AG10803 (cell line): Measurements from ENCODE around the gene GCSAM.

ENCODE experiments used
- DNase-seq: peaks from one replicate; pipeline ENCODE4 v3.0.0; 2010; ENCODE audit warnings: low read depth
- H3K4me3 ChIP-seq: 2 replicates; pipeline ENCODE4 v1.5.1; 2011; ENCODE audit warnings: mild to moderate bottlenecking, low read length, control low read depth
- TF ChIP-seq, protein P1 (sequence below): conservative IDR thresholded peaks from 2 replicates; pipeline ENCODE4 v1.5.1; 2011; ENCODE audit warnings: mild to moderate bottlenecking, low read length, control low read depth, inconsistent platforms

GCSAM gene

DNA sequence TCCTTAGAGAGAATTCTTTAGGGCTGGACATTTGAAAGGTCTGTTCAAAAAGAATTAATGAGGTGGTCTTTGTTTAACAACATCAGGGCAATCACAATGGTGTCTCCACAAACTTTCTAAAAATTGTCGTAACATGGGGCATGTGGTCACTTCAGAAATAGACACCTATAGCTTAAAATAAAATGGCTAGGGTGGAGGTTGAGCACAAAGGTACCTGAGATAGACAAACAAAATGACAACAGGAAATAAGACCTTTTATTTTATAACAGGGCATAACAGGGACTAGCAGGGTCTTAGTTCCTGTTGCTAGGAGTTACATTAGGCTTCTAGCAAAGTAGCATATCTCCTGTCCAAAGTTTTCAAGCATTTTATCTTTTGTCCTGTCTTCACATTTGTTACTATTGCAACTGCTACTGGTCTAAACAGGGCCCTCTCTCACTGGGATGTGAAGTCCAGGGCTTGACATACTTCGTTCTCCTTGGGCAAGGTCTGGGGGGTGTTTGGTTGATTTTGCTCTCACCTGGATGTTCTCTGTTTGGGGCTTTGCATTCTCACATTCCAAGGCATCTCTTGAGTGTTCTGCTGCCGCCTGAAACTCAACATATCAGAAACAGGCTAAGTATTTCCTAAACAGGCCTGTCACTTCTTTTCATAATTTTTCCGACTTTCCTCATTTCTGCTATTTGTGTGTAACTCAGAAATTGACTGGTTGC is 3.0 kb downstream of the GCSAM start:
- DNase-seq = no peak
- H3K4me3 ChIP-seq = no peak overlapping the region
- TF ChIP-seq, protein P1, sequence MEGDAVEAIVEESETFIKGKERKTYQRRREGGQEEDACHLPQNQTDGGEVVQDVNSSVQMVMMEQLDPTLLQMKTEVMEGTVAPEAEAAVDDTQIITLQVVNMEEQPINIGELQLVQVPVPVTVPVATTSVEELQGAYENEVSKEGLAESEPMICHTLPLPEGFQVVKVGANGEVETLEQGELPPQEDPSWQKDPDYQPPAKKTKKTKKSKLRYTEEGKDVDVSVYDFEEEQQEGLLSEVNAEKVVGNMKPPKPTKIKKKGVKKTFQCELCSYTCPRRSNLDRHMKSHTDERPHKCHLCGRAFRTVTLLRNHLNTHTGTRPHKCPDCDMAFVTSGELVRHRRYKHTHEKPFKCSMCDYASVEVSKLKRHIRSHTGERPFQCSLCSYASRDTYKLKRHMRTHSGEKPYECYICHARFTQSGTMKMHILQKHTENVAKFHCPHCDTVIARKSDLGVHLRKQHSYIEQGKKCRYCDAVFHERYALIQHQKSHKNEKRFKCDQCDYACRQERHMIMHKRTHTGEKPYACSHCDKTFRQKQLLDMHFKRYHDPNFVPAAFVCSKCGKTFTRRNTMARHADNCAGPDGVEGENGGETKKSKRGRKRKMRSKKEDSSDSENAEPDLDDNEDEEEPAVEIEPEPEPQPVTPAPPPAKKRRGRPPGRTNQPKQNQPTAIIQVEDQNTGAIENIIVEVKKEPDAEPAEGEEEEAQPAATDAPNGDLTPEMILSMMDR = no peak

DNA sequence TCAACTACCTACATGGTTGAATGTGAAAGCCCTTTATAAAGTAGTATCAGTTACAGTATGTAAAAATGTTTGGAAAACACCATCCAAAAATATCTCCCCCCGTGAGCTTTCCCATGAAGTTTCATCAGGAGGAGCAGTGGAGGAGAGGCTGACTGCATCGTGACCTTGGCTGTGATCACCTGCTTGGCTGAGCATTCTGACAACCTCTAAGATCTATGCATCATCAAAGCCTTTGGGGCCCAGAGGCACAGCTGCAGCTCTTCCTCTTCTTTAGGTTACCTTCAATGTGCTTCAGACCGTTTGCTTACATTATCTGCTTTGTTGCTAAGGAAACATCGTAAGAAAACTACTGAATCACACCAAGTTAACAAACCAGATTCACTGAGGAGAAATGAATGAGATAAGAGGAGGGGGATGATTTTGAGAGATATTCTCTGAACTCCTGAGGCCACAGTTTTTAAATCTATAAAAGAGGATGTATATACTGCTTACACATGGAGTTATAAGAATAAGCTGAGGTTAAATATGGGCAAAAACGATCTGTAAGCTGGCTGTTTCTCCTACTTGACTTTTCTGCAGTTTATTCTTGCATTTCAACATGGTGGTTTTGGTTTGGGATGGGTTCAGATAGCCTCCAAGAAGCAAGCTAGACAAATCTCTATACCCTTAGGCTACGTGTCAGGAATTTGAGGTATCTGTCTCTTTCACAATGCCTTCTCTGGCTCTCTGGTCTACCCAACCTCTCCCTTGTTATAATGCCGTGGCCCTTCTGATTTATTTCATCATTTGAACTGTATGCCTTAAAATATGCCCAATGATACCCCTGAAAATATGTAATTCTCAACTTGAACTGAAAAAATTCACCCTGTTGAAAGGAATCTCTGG is 4.0 kb downstream of the GCSAM start:
- DNase-seq = peak; percentile 70
- no peak overlapping the region for H3K4me3 ChIP-seq
- TF ChIP-seq, protein P1 = no peak

DNA sequence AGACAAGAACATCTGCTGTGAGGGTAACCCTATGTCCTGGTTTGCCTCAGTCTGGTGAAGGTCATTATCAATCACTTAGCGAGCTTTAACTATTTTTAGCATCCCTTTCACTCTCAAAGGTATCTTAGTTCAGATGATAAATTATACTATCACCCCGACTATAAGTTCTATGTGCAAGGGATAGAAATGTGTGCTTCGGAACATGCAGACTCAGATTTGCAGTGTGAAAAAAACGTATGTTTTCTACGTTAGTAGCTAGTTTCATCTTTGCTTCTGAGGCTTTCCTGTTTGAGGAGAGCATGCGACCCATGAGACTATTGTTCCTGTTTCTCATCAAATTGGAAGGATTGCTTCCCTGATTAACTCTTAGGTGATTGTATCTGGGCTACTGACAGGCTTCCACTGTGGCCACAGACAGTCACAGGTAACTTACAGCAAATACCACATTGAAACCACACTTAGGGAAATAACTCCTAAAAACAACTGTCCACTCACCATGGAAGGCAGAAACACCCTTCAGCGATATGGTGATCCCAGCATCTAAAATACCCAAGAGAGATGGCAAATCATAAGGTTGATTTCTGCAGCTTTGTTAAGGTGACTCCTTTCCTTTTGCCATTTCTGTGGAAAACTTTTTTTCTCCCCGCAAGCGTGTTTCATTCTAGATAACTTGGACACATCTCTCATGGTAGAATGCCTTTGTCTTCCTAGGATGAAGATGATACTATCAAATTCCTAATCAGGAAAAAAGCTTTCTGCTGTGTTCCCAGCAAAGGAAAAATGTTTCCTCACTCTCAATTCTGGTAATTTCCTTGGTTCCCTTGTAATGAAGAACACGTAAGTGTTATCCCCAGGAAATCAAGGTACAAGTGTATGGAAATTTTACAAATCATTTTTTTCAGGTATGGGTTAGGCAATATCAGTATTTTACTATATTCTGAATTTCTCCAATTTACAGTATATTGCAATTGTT is 5.2 kb downstream of the GCSAM start:
- no peak overlapping the region for H3K4me3 ChIP-seq
- no peak for DNase-seq
- TF ChIP-seq, protein P1 = no peak

DNA sequence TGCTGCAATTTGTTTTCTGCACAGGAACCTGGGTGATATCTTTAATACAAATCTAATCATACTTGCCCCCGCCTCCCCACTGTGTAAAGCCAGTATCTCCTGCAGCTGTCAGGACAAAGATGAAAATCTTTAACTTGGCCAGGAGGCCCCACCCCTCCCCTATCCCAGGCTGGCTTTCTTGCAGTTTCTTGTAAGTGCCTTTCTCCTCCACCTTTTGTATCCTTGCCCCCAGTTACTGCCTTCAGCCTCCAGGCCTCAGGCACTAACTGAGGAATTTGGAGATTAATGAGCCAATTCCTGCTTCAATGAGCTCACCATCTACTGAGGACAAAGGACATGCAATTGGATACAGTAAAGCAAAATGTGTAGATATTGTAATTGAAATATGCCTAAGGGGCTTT is 6.5 kb downstream of the GCSAM start:
- no peak overlapping the region for H3K4me3 ChIP-seq
- TF ChIP-seq, protein P1 = no peak
- peak; percentile 25 for DNase-seq

DNA sequence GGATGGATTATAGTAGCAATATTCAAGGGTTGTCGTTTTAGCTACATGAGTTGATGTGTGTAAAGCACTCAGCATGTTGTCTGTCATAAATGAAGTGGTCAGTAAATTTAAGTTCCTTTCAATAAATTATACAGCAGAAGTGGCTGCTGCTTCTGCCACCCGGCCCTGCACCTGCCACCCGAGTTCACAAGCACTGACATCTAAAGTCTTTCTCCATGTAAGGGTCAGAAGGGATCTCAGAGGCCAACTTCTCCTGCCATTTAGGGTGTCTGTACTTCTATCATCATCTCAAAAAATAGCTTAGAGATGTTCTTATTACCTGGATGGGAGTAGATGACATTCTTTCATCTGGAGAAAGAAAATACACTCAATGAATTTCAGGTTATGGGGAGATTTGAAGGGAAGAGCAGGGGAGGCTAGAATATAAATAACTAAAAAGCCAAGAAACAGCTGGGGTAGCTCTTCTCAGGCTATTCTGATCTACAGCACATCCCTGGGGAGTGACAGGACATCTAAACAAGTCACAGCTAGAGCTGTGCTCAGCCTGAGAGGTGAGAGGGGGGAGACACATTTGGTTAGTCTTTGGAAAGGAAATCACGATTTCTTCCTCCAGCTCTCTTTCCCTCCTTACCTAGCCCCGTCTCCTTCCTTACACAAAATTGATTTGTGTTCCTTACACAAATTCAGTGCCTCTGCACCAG is 8.0 kb downstream of the GCSAM start:
- DNase-seq = no peak
- no peak overlapping the region for H3K4me3 ChIP-seq
- TF ChIP-seq, protein P1 = no peak

DNA sequence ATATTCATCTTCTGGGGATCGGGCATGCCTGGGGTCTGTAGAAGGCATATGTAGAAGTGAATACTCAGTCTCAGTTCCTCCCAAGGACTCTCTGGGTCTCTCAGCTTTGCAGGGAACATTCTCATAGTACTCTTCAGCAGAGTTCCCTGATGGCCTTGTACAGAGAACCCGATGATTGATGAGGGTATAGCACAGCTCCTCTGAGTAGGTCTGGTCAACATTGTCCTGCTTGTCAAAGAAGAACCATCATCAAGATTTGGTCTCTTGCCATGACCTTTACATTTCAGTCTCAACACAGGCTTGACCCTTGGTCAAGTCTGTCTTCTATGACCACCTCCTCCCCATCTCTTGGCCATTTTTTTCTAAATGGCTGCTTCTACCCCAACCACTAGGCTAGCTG is 9.5 kb downstream of the GCSAM start:
- TF ChIP-seq, protein P1 = no peak
- DNase-seq = no peak

More for the DNA sequence above, 9.5 kb downstream of the GCSAM start:
- no peak overlapping the region for H3K4me3 ChIP-seq
